ENCODE results near the gene BBIP1. TPM values are rescaled to one million over a fixed set of nuclear protein-coding genes. Genes with fewer than 3 reads are reported as not detected.

The BBIP1 gene, protein sequence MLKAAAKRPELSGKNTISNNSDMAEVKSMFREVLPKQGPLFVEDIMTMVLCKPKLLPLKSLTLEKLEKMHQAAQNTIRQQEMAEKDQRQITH
- 15.3 and 17.9 TPM in 2 replicates for total RNA-seq

DNA sequence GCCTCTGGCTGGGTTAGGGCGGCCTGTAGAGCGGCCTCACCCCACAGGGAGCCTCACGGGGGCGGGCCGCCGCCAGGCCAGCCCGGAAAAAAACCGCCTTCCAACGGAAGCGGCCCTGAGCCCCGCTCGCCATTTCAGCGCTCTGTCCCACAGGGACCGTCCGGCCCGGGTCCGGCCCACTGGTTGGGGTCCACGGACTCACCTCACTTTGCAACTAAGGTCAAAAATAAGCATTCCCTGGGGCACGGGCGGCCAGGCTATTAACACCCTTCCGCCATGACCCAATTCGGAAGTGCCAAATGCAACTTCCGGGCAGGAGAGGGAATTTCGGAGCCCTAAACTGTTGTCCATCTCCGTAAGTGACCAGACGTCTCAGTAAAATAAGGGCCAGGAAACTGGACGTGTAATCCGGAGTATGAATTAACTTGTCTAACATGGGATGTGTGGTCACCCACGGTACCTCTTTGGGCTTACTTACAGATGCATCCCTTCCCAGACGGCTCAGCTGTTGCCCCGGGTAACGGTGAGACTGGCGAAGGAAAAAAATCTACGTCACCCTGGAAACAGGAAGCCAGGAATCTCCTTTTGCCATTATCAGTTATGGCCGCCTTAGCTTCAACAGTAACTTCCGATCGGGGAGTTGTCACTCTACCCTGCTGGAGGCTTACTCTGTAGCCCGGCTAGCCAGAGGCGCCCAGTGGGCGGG, at the start of gene BBIP1:
Gene BBIP1 (minus strand): TSS at position 538 of the 706 bp plus-strand sequence. CDS start 1,023 bp downstream, outside the sequence.
- DNase-seq (ENCODE audit: low read depth in 2 of 2) = peak; percentile 100

GRCh38 chr10:110967645-110968044, 48.7 kb upstream of the BBIP1 start:
- no peak for DNase-seq (ENCODE audit: low read depth in 2 of 2)

GRCh38 chr10:110967009-110967630, 48.1 kb upstream of the BBIP1 start:
- DNase-seq (ENCODE audit: low read depth in 2 of 2) = no peak

DNA sequence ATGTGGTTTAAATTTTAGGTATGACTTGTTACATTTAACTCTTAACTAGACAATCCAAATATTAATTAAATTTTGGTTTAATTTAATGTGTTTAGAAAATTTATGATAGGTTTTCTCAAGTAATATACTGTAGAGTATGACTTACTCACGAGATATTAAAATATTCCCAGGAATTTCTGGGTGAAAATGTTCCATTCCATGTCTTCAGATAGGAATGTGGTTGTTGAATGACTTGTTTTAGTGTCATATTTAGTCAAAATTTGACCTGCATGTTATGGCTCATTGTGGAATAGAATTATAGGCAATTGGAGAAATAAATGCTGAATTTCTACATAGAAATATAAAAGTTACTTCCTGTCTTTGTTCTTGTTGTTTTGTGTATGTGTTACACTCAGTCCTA, 47.2 kb upstream of the BBIP1 start:
- peak in 1 of 2 donors; percentile 4 for DNase-seq (ENCODE audit: low read depth in 2 of 2)

- no peak for DNase-seq (ENCODE audit: low read depth in 2 of 2)
These were observed 46.2 kb upstream of the BBIP1 start for GRCh38 chr10:110965216-110965615.

GRCh38 chr10:110964681-110965080, 45.7 kb upstream of the BBIP1 start:
- DNase-seq (ENCODE audit: low read depth in 2 of 2) = no peak

DNA sequence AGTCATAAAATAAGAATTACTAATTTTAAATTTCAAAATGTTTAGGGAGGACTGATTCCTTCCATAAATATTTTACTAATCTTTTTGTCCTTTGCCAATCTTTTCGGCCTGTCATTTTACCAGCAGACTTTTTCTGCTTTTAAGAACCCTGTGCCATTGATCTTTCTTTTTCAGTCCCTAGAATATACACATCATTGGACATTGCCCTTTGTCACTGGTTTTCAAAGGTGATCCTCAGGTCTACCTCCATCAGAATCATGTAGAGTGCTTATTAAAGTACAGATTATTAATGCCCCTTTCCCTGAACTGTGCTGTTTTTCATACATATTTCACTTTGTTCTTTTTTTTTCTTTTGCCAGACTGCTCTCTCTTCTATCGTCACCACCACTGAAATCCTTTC, 44.2 kb upstream of the BBIP1 start:
- DNase-seq (ENCODE audit: low read depth in 2 of 2) = no peak

GRCh38 chr10:110962443-110962842, 43.5 kb upstream of the BBIP1 start:
- no peak for DNase-seq (ENCODE audit: low read depth in 2 of 2)

- no peak for DNase-seq (ENCODE audit: low read depth in 2 of 2)
These were observed 41.3 kb upstream of the BBIP1 start for GRCh38 chr10:110960333-110960712.

DNA sequence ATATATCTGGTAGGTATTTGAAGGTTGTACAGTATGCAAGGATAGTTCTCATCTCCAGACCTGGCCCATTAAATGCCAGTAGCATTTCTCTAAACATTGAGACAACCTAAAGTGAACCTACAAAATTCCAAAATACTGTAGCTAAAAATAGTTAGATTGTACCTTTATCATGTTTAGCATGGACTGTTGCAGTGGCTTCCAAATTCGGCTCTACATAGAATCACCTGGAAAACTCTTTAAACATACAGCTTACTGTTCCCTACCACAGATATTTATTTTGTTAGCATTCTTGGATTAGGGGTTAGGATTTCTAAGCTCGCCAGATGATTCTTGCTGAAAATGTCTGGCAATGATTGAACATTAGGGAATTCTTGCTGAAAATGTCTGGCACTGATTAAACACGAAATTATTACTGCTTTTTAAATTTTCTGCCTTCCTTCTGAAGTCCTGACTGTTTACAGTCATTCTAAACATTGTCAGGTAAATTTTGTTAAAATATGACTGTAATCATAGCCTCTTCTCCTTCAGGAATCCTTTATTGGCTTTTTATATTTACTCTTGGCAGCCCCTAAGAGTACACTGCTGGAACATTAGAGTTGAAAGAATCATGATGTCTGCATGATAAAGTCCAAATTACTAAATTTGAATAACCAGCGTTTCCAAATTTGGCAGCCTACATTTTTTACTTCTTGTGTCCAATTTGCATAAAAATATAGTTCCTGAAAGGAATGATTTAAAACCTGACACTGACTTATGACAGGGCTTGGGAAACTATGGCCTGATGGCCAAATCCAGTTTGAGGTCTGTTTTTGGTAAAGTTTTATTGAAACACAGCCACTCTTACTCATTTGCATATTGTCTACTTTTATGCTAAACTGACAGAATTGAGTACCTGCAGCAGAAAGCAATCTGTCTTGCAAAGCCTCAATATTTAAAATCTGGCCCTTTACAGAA, 40.7 kb upstream of the BBIP1 start:
- no peak for DNase-seq (ENCODE audit: low read depth in 2 of 2)

DNA sequence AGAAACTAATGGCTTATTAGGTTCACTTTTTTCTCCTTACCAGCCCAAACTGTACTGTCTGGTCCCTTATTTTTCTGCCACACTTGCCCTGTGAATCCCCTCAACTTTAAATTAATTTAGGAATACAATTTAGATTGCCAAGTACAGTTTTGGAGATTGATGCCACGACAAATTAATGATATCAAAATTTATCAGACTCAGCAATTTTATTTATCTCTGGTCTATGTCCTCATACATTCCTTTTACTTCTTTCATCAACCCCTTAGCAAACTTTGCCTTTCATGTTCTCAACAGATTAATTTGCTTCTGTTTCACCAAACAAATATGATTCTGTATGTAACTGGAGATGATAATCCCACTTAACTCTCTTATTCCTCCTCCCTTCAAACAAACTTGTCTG, 38.6 kb upstream of the BBIP1 start:
- DNase-seq (ENCODE audit: low read depth in 2 of 2) = no peak

DNA sequence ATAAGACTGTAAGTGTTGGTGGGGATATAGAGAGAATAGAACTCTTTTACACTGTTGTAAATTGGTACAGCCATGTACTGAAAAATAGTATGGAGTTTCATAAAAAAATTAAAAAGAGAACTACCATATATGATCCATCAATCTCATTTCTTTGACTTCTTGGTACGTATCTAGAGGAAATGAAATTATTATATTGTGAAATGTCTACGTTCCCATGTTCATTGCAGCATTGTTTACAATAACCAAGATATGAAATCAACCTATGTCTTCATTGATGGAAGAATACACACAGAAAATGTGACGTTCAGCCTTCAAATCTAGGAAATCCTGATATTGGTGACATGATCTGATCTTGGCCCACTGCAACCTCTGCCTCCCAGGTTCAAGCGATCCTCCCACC, 32.4 kb upstream of the BBIP1 start:
- DNase-seq (ENCODE audit: low read depth in 2 of 2) = no peak

DNA sequence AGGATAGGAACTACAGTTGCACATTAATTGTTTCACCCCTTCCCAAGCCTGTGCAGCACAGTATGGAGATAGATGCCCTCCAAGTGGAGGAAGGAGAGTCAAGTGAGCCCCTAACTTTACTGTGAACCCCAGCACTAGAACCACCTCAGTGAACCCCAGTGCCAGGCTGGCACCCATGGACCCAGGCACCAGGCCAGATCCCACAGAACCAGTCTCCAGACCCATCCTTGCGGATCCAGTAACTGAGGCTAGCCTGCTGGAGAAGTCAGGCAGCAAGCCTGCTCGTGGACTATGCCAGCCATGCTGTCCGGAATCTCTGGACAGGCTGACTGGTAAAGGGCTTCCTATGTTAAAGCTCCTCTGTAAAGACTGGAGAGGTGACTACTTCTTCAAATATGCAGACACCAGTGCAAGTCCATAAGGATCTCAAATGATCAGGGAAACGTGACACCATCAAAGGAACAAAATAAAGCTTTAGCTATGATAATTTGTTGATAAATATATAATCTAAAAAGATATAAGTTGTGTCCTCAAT, 28.1 kb upstream of the BBIP1 start:
- DNase-seq (ENCODE audit: low read depth in 2 of 2) = no peak

- no peak for DNase-seq (ENCODE audit: low read depth in 2 of 2)
These were observed 27.5 kb upstream of the BBIP1 start for GRCh38 chr10:110946496-110946895.

DNA sequence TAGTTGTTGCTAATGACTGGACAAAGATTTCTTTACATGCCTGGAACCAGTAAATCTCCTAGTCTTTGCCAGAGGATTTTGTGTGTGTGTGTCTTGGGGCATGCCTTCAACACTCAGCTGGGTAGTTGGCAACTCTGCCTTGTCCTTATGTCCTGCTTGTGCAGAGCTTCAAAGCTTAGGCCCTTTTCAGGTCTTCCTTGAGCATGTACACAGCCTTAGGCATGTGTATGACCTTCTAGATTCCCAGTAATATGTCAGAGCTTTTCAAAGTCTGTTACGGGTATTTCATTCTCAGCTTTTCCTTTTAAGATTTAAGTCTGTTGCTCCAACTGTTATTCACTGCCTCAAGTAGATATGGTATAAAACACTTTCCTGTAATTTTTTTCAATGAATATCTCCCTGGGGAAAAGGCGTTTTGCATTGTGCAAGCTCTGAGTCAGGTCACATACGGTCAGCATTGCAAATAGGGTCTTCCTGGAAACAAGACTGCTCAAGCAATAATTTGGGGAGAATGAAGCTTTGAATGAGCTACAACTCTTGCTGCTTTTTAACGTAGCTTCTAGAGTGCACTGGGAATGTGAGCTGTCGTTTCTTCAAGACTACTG, 25.9 kb upstream of the BBIP1 start:
- DNase-seq (ENCODE audit: low read depth in 2 of 2) = no peak

DNA sequence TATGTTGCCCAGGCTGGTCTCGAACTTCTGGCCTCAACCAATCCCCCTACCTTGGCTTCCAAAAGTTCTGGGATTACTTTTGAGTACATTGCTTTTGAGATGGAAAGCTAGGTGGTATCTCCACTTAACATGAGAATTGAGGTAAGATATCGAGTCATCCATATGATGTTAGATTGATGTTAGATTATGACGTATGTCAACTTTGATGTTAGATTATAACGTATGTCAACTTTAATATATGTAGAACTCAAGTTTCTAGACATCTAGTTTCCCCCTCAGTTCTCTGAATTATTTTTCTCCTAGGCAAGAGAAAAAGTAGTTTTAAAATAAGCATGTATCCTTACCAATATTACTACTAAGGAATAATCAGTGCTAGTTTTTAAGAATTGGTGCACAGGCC, 20.4 kb upstream of the BBIP1 start:
- no peak for DNase-seq (ENCODE audit: low read depth in 2 of 2)

DNA sequence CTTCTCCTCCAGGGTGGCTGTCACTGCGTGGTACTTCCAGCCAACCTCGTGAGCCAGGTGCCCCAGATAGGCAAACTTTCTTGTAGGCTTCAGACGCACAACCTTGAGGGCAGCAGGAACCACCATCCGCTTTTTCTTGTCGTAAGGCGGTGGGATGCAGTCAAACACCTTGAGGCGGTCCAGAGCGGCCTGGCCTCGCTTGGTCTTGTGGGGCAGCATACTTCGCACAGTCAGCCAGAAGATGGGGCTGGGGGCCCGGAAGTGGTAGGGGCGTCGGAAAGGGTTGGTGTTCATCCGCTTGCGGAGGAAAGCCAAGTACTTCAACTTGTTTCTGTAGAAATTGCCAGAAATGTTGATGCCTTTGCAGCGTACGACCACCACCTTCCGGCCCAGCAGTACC, 17.8 kb upstream of the BBIP1 start:
- no peak for DNase-seq (ENCODE audit: low read depth in 2 of 2)

DNA sequence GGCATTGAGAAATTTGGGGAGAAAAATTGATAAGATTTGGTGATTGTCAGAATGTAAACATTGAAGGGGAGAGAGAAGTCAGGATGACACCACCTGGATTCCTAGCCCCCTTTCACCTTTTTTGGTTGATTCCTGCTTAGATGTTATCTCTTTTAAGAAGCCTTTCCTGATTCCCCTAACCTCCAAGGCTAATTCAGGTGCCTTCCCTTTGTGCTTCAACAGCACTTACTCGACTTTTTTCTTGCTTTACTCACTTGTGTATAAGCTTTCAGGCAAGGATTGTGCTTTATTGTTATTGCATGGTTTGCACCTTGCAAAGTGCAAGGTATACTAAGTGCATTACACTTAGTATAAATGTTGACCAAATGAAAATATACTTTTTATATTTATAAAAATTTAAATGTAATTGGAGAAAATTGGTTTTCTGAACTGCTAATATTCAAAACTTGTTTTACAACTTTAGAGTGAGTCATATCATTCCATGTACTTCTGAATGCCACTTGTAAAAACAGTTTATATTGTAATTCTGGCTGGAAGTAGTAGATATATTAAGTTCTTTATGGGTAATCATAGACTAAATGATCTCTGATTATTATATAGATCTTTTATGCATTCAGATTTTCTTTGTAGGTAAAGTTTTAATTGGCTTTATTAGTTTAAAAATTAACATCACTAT, 13.7 kb upstream of the BBIP1 start:
- DNase-seq (ENCODE audit: low read depth in 2 of 2) = no peak

- DNase-seq (ENCODE audit: low read depth in 2 of 2) = no peak
These were observed 12.9 kb upstream of the BBIP1 start for GRCh38 chr10:110931769-110932381.

GRCh38 chr10:110927461-110927860, 8.5 kb upstream of the BBIP1 start:
- no peak for DNase-seq (ENCODE audit: low read depth in 2 of 2)
